Activated CD8-positive, alpha-beta T cell treated with anti-CD3 and anti-CD28 coated beads for 36 hours (primary cell): ENCODE results near the gene ATP5F1B. TPM values are rescaled to one million over a fixed set of nuclear protein-coding genes. Genes with fewer than 3 reads are reported as not detected.
"Not testable (repeated sequence)": the region's sequence is repeated elsewhere in the genome, so short reads cannot be mapped to it uniquely, and the experiment has no call there.

Experiments used
- ATAC-seq: fragments of 200-7000 bp; cut with Tn5 transposase; one replicate; pipeline ENCODE4 v1.10.0; 2021; ENCODE audit warnings: mild to moderate bottlenecking, moderate library complexity
- CTCF ChIA-PET: fragments of 350-600 bp; sonication (Branson Sonifier 250); formaldehyde crosslinking; loops from one replicate; lab custom pipeline; 2021; ENCODE audit warnings: antibody characterized with exemption; lab: Charles Lee
- POLR2A ChIA-PET: fragments of 350-600 bp; sonication (Branson Sonifier 250); formaldehyde crosslinking; loops from one replicate; lab custom pipeline; 2021; ENCODE audit warnings: antibody characterized with exemption; lab: Charles Lee
- DNase-seq: peaks from one replicate; pipeline ENCODE4 v3.0.0-alpha.2; 2020
- H3K27ac Mint-ChIP-seq: one replicate; pipeline ENCODE4 v1.8.0; 2021; ENCODE audit warnings: mild to moderate bottlenecking, mixed read lengths
- H3K27me3 Mint-ChIP-seq: one replicate; pipeline ENCODE4 v1.8.0; 2021; ENCODE audit warnings: mixed read lengths
- H3K36me3 Mint-ChIP-seq: one replicate; pipeline ENCODE4 v1.8.0; 2021; ENCODE audit warnings: low read depth, mixed read lengths
- H3K4me1 Mint-ChIP-seq: one replicate; pipeline ENCODE4 v1.8.0; 2021; ENCODE audit warnings: low read depth, mixed read lengths
- H3K4me3 Mint-ChIP-seq: one replicate; pipeline ENCODE4 v1.8.0; 2021; ENCODE audit warnings: mild to moderate bottlenecking, moderate library complexity, mixed read lengths
- H3K9me3 Mint-ChIP-seq: one replicate; pipeline ENCODE4 v1.8.0; 2021; ENCODE audit warnings: mixed read lengths
- intact Hi-C: fragments of 100-400 bp; cut with micrococcal nuclease; formaldehyde crosslinking; loops from one replicate; pipeline ENCODE4 v1.10.0; 2022
- total RNA-seq, 2 experiments: library from RNA; stranded (reverse); gene quantifications; one replicate each; pipeline ENCODE4 v1.2.3, GENCODE V29; 2021
- TF ChIP-seq, protein P1 (sequence below): fragments of 200-600 bp; IDR thresholded peaks from one replicate; pipeline ENCODE4 v1.8.0; 2022; ENCODE audit warnings: antibody characterized with exemption, mild to moderate bottlenecking

The ATP5F1B gene
- total RNA-seq, 2 experiments from 2014 or later: 859 to 869 TPM

GRCh38 chr12:56657416-56658379 lies 11.9 kb upstream of the ATP5F1B start:
- ChIA-PET POLR2A (interaction anchor here (0.6 to 1.8 kb wide), 9 partner anchors 12 to 454 kb away, joined by 3 to 6 read pairs (median 3); partner anchors contain the start of genes ATP5F1B, PTGES3 and STAT6), CTCF (interaction anchor here (0.7 to 1.2 kb wide), 3 partner anchors 11 to 27 kb away, joined by 3 to 5 read pairs (median 3); partner anchors contain the start of gene ATP5F1B)
- H3K36me3 Mint-ChIP-seq: peaks cover 14% of the 10 kb centered on the region
- H3K4me3 Mint-ChIP-seq: no peak overlapping the region
- ATAC-seq (peak; percentile 95), DNase-seq (peak; percentile 17)
- peaks cover 9% of the 10 kb centered on the region for H3K9me3 Mint-ChIP-seq
- H3K27ac Mint-ChIP-seq: peak overlapping the region; percentile 81
- TF ChIP-seq, protein P1, sequence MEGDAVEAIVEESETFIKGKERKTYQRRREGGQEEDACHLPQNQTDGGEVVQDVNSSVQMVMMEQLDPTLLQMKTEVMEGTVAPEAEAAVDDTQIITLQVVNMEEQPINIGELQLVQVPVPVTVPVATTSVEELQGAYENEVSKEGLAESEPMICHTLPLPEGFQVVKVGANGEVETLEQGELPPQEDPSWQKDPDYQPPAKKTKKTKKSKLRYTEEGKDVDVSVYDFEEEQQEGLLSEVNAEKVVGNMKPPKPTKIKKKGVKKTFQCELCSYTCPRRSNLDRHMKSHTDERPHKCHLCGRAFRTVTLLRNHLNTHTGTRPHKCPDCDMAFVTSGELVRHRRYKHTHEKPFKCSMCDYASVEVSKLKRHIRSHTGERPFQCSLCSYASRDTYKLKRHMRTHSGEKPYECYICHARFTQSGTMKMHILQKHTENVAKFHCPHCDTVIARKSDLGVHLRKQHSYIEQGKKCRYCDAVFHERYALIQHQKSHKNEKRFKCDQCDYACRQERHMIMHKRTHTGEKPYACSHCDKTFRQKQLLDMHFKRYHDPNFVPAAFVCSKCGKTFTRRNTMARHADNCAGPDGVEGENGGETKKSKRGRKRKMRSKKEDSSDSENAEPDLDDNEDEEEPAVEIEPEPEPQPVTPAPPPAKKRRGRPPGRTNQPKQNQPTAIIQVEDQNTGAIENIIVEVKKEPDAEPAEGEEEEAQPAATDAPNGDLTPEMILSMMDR: no peak
- intact Hi-C loops: no loop called here
- H3K27me3 Mint-ChIP-seq: no peaks in the 10 kb centered on the region
- peaks cover 23% of the 10 kb centered on the region for H3K4me1 Mint-ChIP-seq

DNA sequence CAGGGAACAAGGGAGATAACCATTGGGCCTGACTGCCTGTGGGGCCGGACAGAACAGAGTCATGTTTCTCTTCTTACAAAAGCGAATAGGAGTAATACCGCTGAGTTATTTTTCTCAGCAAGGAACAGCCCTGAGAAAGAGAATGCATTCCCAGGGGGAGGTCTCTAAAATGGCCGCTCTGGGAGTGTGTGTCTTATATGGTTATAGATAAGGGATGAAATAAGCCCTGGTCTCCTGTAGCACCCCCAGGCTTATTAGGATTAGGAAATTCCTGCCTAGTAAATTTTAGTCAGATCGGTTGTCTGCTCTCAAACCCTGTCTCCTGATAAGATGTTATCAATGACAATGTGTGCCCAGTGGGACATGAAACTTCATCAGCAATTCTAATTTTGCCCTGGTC lies 8.0 kb upstream of the ATP5F1B start:
- H3K4me1 Mint-ChIP-seq: peaks cover 12% of the 10 kb centered on the region
- POLR2A ChIA-PET, DNase-seq: not testable (repeated sequence)

DNA sequence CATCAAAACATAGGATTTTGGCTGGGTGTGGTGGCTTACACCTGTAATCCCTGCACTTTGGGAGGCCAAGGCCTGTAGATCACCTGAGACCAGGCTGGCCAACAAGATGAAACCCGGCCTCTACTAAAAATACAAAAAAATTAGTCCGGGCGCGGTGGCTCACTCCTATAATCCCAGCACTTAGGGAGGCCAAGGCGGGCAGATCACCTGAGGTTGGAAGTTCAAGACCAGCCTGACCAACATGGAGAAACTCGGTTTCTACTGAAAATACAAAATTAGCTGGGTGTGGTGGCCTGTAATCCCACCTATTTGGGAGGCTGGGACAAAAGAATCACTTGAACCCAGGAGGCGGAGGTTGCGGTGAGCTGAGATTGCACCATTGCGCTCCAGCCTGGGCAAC lies 2.2 kb upstream of the ATP5F1B start:
- Mint-ChIP-seq H3K27ac (peak overlapping the region; percentile 59), H3K36me3 (peaks cover 34% of the 10 kb centered on the region), H3K4me1 (peaks cover 23% of the 10 kb centered on the region)
- POLR2A ChIA-PET: interaction anchor here (3.7 kb wide), 1 partner anchor 30 kb away, joined by 22 read pairs; no protein-coding TSS in a partner anchor
- H3K4me3 Mint-ChIP-seq, H3K27me3 Mint-ChIP-seq, H3K9me3 Mint-ChIP-seq, CTCF ChIA-PET, DNase-seq, ATAC-seq: not testable (repeated sequence)
- intact Hi-C loops: loop anchor here (10.0 kb wide), 1 partner anchor 77 kb away; the partner anchor contains the start of gene NACA

More for the DNA sequence above, 8.0 kb upstream of the ATP5F1B start:
- H3K36me3 Mint-ChIP-seq: peaks cover 16% of the 10 kb centered on the region
- intact Hi-C loops, H3K27me3 Mint-ChIP-seq, ATAC-seq, CTCF ChIA-PET, H3K27ac Mint-ChIP-seq, H3K4me3 Mint-ChIP-seq, H3K9me3 Mint-ChIP-seq: not testable (repeated sequence)

- intact Hi-C loops: loop anchor here (10.0 kb wide), 1 partner anchor 80 kb away; the partner anchor contains the start of gene NACA
- H3K4me1 Mint-ChIP-seq: peaks cover 35% of the 10 kb centered on the region
These were observed 525 bp downstream of the ATP5F1B start for GRCh38 chr12:56645201-56645716.

DNA sequence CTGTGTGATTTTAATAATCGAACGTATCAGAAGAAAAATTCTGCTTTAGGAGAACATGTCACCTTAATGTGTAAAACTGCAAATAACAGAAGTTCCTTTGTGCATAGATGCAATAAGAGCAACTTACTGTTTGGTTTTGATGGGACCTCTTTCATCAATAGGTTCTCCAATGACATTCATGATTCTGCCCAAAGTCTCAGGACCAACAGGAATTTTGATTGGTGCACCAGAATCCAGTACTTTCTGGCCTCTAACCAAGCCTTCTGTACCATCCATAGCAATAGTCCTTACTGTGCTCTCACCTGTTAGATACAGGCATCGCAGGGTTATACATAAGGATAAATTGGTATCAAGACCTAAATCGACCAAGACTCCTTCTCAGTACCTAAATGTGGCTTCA lies 1.1 kb downstream of the ATP5F1B start:
- intact Hi-C loops: loop anchor here (10.0 kb wide), 1 partner anchor 80 kb away; the partner anchor contains the start of gene NACA
- ChIA-PET CTCF (interaction anchor here (0.8 to 1.7 kb wide), 4 partner anchors 8 to 45 kb away, joined by 3 to 11 read pairs (median 4); no protein-coding TSS in a partner anchor), POLR2A (interaction anchor here (1.2 to 3.7 kb wide), 10 partner anchors 12 to 83 kb away, joined by 3 to 95 read pairs (median 9); partner anchors contain the start of genes BAZ2A, NACA and PTGES3)
- Mint-ChIP-seq H3K27me3 (no peaks in the 10 kb centered on the region), H3K4me1 (peaks cover 39% of the 10 kb centered on the region), H3K27ac (peak overlapping the region; percentile 97), H3K4me3 (peak overlapping the region; percentile 86), H3K36me3 (peaks cover 51% of the 10 kb centered on the region), H3K9me3 (no peaks in the 10 kb centered on the region)
- ATAC-seq: no peak
- DNase-seq: no peak
- TF ChIP-seq, protein P1: no peak

More at GRCh38 chr12:56645201-56645716, 525 bp downstream of the ATP5F1B start:
- ATAC-seq (no peak), DNase-seq (no peak)
- CTCF ChIA-PET: interaction anchor here (0.8 to 2.0 kb wide), 6 partner anchors 9 to 44 kb away, joined by 3 to 11 read pairs (median 4); no protein-coding TSS in a partner anchor
- peaks cover 47% of the 10 kb centered on the region for H3K36me3 Mint-ChIP-seq
- H3K27me3 Mint-ChIP-seq: no peaks in the 10 kb centered on the region
- peak overlapping the region; percentile 97 for H3K27ac Mint-ChIP-seq
- POLR2A ChIA-PET: interaction anchor here (0.6 to 3.7 kb wide), 15 partner anchors 10 to 467 kb away, joined by 3 to 95 read pairs (median 4); partner anchors contain the start of genes BAZ2A, NACA, PRIM1 and PTGES3
- H3K9me3 Mint-ChIP-seq: no peaks in the 10 kb centered on the region
- TF ChIP-seq, protein P1: no peak
- peak overlapping the region; percentile 86 for H3K4me3 Mint-ChIP-seq
